ENCODE results near the gene BRCC3.

BRCC3 gene

DNA sequence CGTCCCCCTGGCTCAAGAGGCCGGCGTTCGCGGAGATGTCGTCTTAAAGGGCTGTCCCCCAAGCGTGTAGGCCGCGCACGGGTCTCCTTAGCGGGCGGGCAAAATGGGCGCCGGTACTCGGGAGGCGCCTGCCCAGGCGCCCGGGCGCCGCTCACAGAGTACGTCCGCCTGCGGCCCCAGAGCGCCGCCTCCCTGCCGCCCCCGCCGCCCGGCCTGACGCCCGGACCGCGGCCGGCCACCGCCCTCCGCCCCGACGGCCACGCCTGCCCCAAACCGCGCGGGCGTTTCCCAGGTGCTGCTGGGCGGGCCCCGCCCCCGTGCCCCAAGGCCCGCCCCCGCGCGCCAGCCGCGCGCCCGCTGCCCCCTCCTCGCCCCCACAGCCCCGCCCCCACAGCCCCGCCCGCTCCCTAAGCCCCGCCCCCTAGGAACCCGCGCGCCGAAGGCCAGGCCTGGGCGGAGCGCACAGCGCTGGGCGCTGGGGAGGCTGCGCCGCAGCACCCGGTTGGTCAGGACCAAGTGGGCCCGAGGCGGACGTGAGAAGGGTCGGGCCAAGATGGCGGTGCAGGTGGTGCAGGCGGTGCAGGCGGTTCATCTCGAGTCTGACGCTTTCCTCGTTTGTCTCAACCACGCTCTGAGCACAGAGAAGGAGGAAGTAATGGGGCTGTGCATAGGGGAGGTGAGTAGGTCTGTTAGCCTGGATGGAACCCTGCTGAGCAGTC is at the start of gene BRCC3, which contains the start of the genes CMC4 and MTCP1:
BRCC3 (plus strand) TSS at position 534 of the 719 bp plus-strand sequence; CDS start at position 554, 20 bp downstream.
CMC4 (minus strand) TSS at position 162 of the 719 bp plus-strand sequence. CDS start 7,113 bp downstream, outside the sequence.
MTCP1 (minus strand) TSS at position 162 of the 719 bp plus-strand sequence. CDS start 5,126 bp downstream, outside the sequence.
- peak; percentile 84 for DNase-seq (ENCODE audit: low spot score)

DNA sequence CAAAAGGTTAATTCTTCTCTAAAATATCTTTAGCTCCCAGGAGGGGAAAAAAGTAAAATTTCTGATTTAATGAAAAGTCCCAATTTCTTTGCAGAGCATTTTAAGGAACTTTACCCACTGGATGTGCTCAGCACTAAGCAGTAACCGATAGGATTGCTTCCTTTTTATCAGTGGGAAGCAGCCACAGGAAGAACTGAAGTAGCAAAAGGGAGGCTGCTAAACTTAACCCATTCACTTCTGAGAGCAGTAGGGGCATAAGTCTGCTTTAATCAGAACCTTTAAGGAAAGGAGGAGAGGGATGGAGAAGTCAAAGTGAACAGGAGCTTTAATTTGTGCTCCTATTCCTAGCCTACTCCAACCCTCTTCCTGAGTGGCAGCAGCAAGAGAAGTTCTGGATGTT is 48.7 kb upstream of the BRCC3 start, which contains the start of gene F8:
F8 (minus strand) TSS at position 139 of the 400 bp plus-strand sequence. CDS start 171 bp downstream, outside the sequence.
- no peak for DNase-seq (ENCODE audit: low spot score)

- no peak for DNase-seq (ENCODE audit: low spot score)
These were observed 47.1 kb upstream of the BRCC3 start for GRCh38 chrX:155023907-155024833.

DNA sequence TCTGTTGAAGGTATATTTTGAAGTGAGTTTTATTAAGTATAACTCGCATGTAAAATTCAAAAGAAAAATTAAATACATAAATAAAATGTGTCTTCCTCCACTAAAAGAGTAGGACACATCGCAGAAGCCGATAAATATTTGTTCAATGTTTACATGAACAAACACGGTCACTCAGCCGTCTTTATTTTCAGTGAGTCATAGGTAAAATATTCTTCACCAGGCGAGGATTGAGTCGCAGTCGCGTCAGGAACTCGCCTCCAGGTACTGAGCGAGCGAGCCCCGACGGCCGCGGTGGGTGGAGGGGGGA is 44.9 kb upstream of the BRCC3 start:
- no peak for DNase-seq (ENCODE audit: low spot score)

DNA sequence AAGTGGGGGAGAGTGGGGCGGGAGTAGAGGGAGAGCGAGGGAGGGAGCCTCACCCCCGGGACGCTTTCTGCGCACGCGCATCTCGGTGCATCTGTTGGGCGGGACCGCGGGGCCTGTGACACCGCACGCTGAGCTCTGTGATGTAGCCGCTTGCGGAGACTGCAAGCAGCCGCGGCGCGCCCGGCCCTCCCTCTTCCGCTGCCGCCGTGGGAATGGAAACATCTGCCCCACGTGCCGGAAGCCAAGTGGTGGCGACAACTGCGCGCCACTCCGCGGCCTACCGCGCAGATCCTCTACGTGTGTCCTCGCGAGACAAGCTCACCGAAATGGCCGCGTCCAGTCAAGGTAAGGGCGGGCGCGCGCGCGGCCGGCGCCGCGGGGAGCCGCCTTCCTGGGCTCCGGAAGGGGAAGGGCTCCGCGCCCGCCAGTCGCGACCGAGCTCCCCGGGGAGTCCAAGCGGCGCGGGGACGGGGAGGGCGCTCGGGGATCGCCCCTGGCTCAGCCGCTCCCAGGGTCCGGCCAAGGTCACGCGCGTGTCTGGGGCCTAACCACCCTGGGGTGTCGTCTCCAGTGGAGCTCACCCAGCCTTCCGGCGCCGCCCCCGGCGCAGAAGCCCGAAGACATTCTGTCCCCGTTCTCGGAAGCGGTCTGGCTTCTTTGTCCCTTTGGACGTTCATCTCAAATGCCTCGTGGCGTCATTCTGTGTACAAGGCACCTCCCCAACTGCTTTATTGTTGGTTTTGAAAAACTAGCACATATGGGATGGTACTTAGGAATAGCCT is 44.4 kb upstream of the BRCC3 start, which contains the start of gene FUNDC2:
FUNDC2 (plus strand) TSS at position 118 of the 782 bp plus-strand sequence; CDS start at position 213, 95 bp downstream.
- DNase-seq (ENCODE audit: low spot score): peak; percentile 89

DNA sequence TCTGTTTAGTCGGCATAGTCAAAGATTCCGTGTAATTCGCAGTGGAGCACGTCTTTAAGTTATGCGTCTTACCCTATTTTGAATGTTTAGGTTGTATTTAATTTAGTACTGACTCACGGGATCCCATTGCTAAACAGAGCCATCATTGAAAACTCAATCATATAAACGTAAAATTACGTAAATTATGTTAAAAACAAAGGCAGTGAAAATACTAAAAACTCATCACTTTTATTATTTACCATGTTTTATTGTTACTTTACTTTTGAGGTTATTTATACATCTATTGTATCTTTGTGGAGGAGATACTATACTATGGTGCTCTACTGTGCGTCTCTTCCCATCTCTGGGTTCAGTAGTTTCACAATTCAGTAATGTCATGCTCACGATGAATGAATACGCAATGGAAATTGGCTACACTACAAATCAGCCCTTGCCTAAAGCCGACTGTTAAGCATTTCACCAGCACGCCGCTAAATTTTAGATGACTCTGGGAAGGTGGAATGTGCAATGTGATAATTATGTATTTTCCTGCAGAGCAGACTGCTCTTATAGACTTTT is 43.7 kb upstream of the BRCC3 start:
- DNase-seq (ENCODE audit: low spot score): peak; percentile 78

DNA sequence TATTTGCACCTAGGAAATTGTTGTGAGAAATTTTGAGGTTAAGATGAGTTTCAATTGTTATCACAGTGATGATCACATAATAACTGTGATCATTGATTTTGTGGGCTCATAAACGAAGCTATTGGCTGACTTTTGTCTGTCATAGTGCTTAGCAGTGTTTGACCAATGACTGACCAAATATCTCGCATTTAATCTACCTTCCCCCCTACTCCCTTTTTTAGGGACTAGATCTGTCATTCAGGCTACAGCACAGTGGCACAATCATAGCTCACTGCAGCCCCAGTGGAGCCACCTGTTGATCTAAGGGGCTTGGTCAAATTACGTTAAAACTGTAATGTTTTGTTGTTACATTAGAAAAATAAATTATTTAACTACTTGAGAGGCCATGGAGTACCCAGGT is 43.2 kb upstream of the BRCC3 start:
- no peak for DNase-seq (ENCODE audit: low spot score)

DNA sequence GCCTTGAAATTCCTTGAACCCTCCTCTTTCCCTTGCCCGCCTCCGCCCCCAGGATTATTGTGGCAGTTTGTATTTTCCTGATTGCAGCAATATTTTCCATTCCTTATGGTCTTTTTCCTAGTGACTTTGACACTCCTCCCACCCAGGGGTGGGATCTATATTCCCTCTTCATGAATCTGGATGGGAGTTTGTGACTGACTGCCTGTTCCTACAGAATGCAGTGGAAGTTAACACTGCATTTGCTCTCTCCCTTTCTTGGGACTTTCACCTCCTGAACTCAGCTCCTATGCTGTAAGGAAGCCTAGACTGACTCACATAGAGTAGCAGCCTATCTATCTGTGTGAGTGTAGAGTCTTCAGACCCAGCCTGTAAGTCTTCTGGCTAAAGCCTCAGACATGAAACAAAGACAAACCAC is 42.4 kb upstream of the BRCC3 start:
- DNase-seq (ENCODE audit: low spot score): peak; percentile 42

DNA sequence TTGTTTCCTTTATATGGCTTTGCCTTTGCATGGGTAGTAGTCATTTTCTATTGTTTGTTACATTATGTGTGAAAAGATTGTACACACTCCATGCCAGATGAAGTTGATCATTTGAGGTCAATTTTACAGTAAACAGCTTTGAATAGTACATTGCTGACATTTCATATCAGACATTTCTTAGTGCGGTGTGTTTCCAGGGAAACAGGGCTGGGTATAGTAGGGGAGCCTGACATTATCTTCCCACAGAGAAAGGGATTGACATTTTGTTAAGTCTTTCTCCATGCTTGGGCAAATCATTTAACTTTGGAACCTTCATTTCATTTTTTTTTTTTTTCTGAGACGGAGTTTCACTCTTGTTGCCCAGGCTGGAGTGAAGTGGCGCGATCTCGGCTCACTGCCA is 39.7 kb upstream of the BRCC3 start:
- DNase-seq (ENCODE audit: low spot score): no peak

GRCh38 chrX:155035688-155036087 is 35.6 kb upstream of the BRCC3 start:
- no peak for DNase-seq (ENCODE audit: low spot score)

GRCh38 chrX:155046129-155046810 is 25.0 kb upstream of the BRCC3 start:
- DNase-seq (ENCODE audit: low spot score): no peak

- no peak for DNase-seq (ENCODE audit: low spot score)
These were observed 24.3 kb upstream of the BRCC3 start for GRCh38 chrX:155046811-155047528.

GRCh38 chrX:155048977-155049619 is 22.2 kb upstream of the BRCC3 start:
- peak; percentile 30 for DNase-seq (ENCODE audit: low spot score)

DNA sequence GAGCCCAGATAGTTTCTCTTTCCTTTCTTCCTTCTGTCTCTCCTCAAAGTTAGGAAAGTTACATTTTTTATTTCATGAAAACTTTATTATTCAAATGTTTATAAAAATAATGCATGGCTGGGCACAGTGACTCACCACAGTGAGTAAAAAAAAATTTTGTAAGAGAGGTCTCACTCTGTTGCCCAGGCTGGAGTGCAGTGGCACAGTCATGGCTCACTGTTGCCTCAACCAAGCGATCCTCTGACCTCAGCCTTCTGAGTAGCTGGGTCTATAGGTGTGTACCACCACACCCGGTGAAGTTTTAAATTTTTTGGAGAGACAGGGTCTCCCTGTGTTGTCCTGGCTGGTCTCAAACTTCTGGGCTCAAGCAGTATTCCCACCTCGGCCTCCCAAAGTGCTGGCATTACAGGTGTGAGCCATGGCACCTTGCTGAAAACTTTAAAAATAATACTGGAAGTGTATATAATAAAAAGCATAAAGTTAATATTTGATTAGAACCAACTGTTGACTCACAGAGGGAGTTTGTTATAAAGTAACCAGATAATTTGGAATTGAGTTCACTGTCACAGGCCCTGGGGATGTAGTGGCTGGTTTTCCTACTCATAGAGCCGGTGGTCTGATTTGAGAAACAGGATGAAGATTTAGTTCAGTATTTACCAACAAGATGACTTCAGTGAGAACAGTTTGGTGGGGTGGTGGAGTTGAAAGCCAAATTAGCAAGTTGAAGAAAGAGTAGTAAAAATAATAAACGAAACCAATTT is 18.4 kb upstream of the BRCC3 start:
- DNase-seq (ENCODE audit: low spot score): no peak

DNA sequence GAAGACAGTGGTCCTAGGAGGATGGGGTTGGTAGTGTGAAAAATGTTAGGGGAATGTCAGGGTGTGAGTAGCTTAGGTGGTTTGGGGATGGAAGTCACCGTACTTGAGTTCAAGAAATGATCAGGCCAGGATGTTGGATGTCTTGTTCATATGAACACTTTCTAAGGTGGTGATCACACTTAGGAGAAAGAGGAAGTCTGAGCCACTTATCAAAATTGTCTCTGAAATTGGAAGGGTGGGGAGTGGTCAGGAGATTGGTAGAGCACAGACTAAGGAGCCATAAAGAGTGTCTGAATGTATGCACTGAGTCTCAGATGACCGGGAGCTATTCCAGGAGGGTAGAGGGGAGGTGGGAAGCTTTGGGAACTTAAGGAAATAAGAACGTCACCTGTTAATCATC is 17.7 kb upstream of the BRCC3 start:
- DNase-seq (ENCODE audit: low spot score): no peak

- DNase-seq (ENCODE audit: low spot score): no peak
These were observed 17.1 kb upstream of the BRCC3 start for GRCh38 chrX:155054255-155054654.

DNA sequence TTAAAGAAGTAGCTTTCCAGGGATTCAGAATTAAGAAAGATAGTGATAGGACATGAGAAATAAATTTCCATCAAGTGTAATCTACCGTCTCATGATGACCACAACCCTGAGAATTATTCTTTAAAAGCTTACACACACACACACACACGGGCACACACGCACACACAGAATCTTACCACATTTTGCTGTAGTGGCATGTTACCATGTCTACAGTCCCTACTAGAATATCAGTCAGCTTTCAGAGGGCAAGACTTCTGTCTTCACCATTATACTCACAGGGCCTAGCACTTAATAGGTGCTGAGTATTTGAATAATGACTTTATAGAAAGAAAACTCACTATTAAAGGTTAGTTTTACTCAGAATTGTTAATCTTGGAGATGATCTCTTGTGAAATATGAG is 15.8 kb upstream of the BRCC3 start:
- no peak for DNase-seq (ENCODE audit: low spot score)

- DNase-seq (ENCODE audit: low spot score): no peak
These were observed 14.8 kb upstream of the BRCC3 start for GRCh38 chrX:155056471-155056870.

Measured in RKO (cell line).